Measurements from ENCODE around the gene TXNDC11.

Gene TXNDC11

DNA sequence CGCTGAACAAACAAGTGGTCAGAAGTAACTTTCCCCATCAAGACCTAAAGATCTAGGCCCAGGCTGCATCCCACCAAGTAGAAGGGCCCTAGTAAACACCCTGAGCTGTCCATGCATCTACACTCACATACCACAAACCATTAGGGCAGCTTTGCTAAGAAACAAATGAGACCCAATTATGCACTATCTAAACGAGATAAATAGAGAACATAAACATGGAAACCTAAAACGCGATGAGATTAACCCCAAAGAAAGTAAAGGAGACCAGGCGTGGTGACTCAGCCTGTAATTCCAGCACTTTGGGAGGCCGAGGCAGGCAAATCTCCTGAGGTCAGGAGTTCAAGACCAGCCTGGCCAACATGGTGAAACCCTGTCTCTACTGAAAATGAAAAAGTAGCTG lies 5.8 kb downstream of the TXNDC11 start:
- TF ChIP-seq, protein P1, sequence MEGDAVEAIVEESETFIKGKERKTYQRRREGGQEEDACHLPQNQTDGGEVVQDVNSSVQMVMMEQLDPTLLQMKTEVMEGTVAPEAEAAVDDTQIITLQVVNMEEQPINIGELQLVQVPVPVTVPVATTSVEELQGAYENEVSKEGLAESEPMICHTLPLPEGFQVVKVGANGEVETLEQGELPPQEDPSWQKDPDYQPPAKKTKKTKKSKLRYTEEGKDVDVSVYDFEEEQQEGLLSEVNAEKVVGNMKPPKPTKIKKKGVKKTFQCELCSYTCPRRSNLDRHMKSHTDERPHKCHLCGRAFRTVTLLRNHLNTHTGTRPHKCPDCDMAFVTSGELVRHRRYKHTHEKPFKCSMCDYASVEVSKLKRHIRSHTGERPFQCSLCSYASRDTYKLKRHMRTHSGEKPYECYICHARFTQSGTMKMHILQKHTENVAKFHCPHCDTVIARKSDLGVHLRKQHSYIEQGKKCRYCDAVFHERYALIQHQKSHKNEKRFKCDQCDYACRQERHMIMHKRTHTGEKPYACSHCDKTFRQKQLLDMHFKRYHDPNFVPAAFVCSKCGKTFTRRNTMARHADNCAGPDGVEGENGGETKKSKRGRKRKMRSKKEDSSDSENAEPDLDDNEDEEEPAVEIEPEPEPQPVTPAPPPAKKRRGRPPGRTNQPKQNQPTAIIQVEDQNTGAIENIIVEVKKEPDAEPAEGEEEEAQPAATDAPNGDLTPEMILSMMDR (IDR thresholded peaks at IDR 0.05; ENCODE audit: extremely low read depth, missing control alignments): no peak
- DNase-seq (ENCODE audit: low spot score): no peak

DNA sequence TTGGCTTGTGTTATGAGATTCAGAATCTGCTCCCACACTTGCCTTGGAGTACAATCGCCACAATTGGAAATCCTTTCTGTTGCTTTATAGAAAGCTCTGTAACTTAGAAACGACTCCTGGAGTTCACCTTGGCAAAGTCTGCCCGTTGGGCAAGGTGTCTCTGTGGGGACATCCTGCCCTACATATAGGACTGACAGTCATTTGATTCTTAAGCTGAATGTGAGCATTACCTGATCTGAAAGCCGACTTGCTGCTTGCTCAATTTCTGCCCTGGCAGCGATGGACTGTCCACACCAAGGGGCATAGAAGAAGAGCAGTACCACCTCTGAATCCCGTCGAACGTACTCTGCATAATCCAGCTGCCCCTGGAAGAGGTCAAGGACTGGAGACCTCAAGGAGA lies 6.9 kb downstream of the TXNDC11 start:
- no peak for DNase-seq (ENCODE audit: low spot score)
- TF ChIP-seq, protein P1 (IDR thresholded peaks at IDR 0.05; ENCODE audit: extremely low read depth, missing control alignments): no peak

DNA sequence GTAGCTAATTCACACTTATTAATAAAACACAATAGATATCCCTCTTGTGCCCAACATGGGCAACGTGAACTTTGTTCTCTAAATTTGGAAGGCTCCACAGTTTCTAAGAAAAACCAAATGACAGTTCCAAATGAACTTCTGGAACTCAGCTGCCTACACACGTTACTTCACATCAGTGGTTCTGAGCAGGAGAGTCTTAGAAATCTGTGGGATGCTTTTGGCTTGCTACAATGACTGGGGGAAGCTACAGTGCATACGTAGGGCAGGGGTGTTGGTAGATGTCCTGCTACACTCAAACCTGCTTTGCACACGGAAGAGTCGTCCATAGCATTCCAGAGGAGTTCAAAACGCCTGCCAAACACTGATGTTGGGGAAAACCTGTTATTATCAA lies 8.0 kb downstream of the TXNDC11 start:
- DNase-seq (ENCODE audit: low spot score): no peak
- TF ChIP-seq, protein P1 (IDR thresholded peaks at IDR 0.05; ENCODE audit: extremely low read depth, missing control alignments): no peak

DNA sequence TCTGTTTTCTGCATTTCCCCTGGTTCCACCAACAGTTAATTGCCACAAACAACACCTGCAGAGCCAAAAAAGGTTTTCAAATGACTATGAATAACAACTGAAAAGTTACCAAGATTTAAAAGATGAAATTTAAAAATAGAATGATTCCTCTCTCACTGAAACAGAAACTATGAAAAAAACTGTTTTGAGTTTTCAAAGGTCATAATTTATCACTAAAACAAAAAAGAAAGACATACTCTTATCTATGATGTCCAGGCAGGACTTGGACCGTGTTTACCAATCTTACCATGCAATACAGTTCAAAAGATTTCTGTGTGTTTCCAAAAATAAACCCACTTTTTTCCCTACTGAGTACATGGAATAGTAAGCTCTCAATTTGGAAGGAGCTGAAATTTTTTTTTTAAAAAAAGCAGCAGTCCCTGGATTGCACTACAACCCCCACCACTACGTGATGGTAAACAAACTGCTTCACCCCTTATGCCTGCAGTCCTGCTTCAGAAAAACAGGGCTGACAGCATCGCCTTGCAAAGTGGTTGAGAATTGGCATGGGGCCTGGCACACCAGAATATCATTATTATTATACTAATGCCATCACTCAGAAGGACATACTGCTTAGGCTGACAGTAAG lies 8.5 kb downstream of the TXNDC11 start:
- peak; percentile 44 for DNase-seq (ENCODE audit: low spot score)
- TF ChIP-seq, protein P1 (IDR thresholded peaks at IDR 0.05; ENCODE audit: extremely low read depth, missing control alignments): no peak

DNA sequence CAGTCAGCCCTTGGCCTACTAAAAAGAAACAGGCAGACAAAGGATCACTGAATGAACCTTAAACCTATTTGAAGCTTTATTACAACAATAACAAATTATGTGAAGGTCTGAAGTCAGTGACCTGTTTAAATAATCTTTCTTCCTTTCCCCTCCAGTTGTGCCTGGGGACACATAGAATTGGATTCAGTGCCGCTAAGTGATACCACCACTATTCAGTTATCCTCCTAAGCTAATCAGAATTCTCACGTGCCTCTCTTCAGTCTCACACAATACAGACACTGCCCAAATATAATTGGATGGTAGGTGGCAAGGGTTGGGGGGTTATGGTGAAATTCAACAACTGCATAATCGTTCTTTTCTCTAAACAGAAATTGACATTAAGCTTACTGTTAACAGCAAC lies 11.4 kb downstream of the TXNDC11 start:
- TF ChIP-seq, protein P1 (IDR thresholded peaks at IDR 0.05; ENCODE audit: extremely low read depth, missing control alignments): no peak
- DNase-seq (ENCODE audit: low spot score): no peak

DNA sequence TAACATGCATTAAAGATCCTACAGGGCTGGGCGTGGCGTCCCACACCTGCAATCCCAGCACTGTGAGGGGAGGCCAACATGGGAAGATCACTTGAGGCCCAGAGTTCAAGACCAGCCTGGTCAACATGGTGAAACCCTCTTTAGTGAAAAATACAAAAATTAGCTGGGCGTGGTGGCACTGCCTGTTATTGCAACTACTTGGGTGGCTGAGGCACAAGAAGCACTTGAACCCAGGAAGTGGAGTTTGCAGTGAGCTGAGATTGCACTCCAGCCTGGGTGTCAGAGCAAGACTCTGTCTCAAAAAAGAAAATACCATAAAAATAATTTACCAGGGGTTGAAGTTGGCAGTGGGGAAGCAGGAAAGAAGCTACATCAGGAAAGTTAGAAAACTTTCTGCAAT lies 12.9 kb downstream of the TXNDC11 start:
- TF ChIP-seq, protein P1 (IDR thresholded peaks at IDR 0.05; ENCODE audit: extremely low read depth, missing control alignments): no peak
- no peak for DNase-seq (ENCODE audit: low spot score)

DNA sequence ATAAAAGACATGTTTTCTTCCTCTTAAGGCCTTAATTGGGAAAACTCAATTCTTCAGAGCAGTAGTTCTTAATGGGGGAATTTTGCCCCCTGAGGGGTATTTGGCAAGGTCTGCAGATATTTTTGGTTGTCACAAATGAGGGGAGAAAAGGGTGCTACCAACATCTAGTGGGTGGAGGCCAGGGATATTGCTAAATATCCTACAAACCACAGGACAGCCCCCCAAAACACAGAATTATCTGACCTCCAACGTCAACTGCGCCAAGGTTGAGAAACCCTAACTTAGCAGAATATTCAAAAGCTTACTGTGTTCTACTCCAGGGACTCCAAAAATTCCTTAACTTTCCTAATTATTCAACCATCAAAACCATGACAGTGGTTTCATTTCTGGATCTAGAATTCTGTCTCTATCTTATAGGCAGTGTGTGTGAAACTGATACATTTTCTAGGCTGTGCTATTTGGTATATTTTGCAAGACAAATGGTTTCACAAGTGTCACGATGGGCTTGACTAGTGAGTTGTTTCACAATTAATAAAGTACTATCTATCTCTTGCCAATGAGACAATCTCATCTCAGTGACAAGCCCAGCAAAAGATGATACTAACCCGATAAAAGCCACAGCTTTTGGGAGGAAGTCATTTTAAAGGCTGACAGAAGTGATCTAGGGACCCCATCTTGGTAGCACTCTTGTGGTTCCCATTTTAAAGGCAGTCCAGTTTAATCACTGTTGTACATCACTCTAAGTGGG lies 14.7 kb downstream of the TXNDC11 start:
- TF ChIP-seq, protein P1 (IDR thresholded peaks at IDR 0.05; ENCODE audit: extremely low read depth, missing control alignments): no peak

More for the DNA sequence above, 14.7 kb downstream of the TXNDC11 start:
- peak; percentile 31 for DNase-seq (ENCODE audit: low spot score)

Data from GM20000 (cell line).